G401.6 (cell line): ENCODE results near the gene CCDC201.
"Not testable (repeated sequence)": the region's sequence is repeated elsewhere in the genome, so short reads cannot be mapped to it uniquely, and the experiment has no call there.

Experiments used
- FAIRE-seq: peaks from 2 replicates; lab custom pipeline; 2012; peaks lifted over from hg19 to GRCh38; lab: Jason Lieb, UNC

The CCDC201 gene

GRCh38 chr7:45817016-45817415, 55.9 kb downstream of the CCDC201 start:
- not testable (repeated sequence) for FAIRE-seq

- not testable (repeated sequence) for FAIRE-seq
These were observed 58.4 kb downstream of the CCDC201 start for GRCh38 chr7:45814216-45815118.

- FAIRE-seq, result not testable (repeated sequence)
These were observed 59.1 kb downstream of the CCDC201 start for GRCh38 chr7:45813771-45814170.

GRCh38 chr7:45812946-45813345, 59.9 kb downstream of the CCDC201 start:
- no peak for FAIRE-seq

GRCh38 chr7:45811652-45812234, 61.1 kb downstream of the CCDC201 start:
- not testable (repeated sequence) for FAIRE-seq

- FAIRE-seq, result not testable (repeated sequence)
These were observed 62.4 kb downstream of the CCDC201 start for GRCh38 chr7:45810451-45811005.
